Measurements from ENCODE around the gene ALDH1L2. TPM values are rescaled to one million over a fixed set of nuclear protein-coding genes. Genes with fewer than 3 reads are reported as not detected.

The ALDH1L2 gene
- polyA plus RNA-seq, 1 donor (not counting 4 experiments of a cell fraction or from before 2014, with no cell fraction given), result 1.8 TPM

- H3K27me3 ChIP-seq (ENCODE audit: control insufficient read depth, extremely low read depth, insufficient read depth, low read length), result no peaks in the 10 kb centered on the region
- H3K79me2 ChIP-seq (ENCODE audit: control insufficient read depth, insufficient read depth, low read length), result no peaks in the 10 kb centered on the region
- H3K4me1 ChIP-seq (ENCODE audit: control insufficient read depth, extremely low read depth, insufficient read depth, low read length), result no peaks in the 10 kb centered on the region
- H3K9me3 ChIP-seq (ENCODE audit: control insufficient read depth, low read depth, low read length), result no peaks in the 10 kb centered on the region
- no peaks in the 10 kb centered on the region for H3K9me1 ChIP-seq (ENCODE audit: control insufficient read depth, extremely low read depth, insufficient read depth, low read length)
- H3K27ac ChIP-seq (ENCODE audit: control insufficient read depth, insufficient read depth, low read length), result no peak overlapping the region
- no peak for DNase-seq (ENCODE audit: low read depth, low spot score)
- H4K20me1 ChIP-seq (ENCODE audit: control insufficient read depth, extremely low read depth, insufficient read depth, low read length), result no peaks in the 10 kb centered on the region
- H3K4me2 ChIP-seq (ENCODE audit: control insufficient read depth, extremely low read depth, insufficient read depth, low read depth, low read length), result no peak overlapping the region
- no peak for FAIRE-seq
- no peak for TF ChIP-seq CTCF (optimal IDR thresholded peaks at IDR 0.05 in 1 of 3, IDR thresholded peaks at IDR 0.05 in 1 of 3, conservative IDR thresholded peaks at IDR 0.05 in 1 of 3; ENCODE audit: extremely low read depth in 1 of 3, insufficient read depth in 2 of 3, low read length in 3 of 3)
- no peak for TF ChIP-seq EZH2 (IDR thresholded peaks at IDR 0.05; ENCODE audit: low read length)
- H3K9ac ChIP-seq (ENCODE audit: control insufficient read depth, extremely low read depth, insufficient read depth, low read length), result no peak overlapping the region
- H3K36me3 ChIP-seq (ENCODE audit: control insufficient read depth in 2 of 2, extremely low read depth in 1 of 2, insufficient read depth in 2 of 2, low read length in 2 of 2), result peaks cover 0 to 6% of the 10 kb centered on the region in 2 experiments
- no peak overlapping the region for H2AFZ ChIP-seq (ENCODE audit: control insufficient read depth, low read length)
- no peak overlapping the region for H3K4me3 ChIP-seq (ENCODE audit: control insufficient read depth in 2 of 3, extremely low read depth in 1 of 3, insufficient read depth in 2 of 3, low read depth in 1 of 3, low read length in 3 of 3)
- dilution Hi-C loops (cut with MboI; ENCODE audit: extremely low pct_ligation_motif_present, low sequenced_read_pairs), result no loop called here
Observed at GRCh38 chr12:105026411-105026810, 57.8 kb downstream of the ALDH1L2 start.

- DNase-seq (ENCODE audit: low read depth, low spot score), result no peak
- Histone ChIP-seq H3K36me3 (ENCODE audit: control insufficient read depth in 2 of 2, extremely low read depth in 1 of 2, insufficient read depth in 2 of 2, low read length in 2 of 2) (peaks cover 0 to 6% of the 10 kb centered on the region in 2 experiments), H3K27me3 (ENCODE audit: control insufficient read depth, extremely low read depth, insufficient read depth, low read length) (no peaks in the 10 kb centered on the region), H3K9me3 (ENCODE audit: control insufficient read depth, low read depth, low read length) (no peaks in the 10 kb centered on the region), H3K9ac (ENCODE audit: control insufficient read depth, extremely low read depth, insufficient read depth, low read length) (no peak overlapping the region), H4K20me1 (ENCODE audit: control insufficient read depth, extremely low read depth, insufficient read depth, low read length) (no peaks in the 10 kb centered on the region), H3K4me1 (ENCODE audit: control insufficient read depth, extremely low read depth, insufficient read depth, low read length) (no peaks in the 10 kb centered on the region), H3K4me3 (ENCODE audit: control insufficient read depth in 2 of 3, extremely low read depth in 1 of 3, insufficient read depth in 2 of 3, low read depth in 1 of 3, low read length in 3 of 3) (no peak overlapping the region), H3K4me2 (ENCODE audit: control insufficient read depth, extremely low read depth, insufficient read depth, low read depth, low read length) (no peak overlapping the region), H3K9me1 (ENCODE audit: control insufficient read depth, extremely low read depth, insufficient read depth, low read length) (no peaks in the 10 kb centered on the region), H3K79me2 (ENCODE audit: control insufficient read depth, insufficient read depth, low read length) (no peaks in the 10 kb centered on the region), H2AFZ (ENCODE audit: control insufficient read depth, low read length) (no peak overlapping the region), H3K27ac (ENCODE audit: control insufficient read depth, insufficient read depth, low read length) (no peak overlapping the region)
- no peak for TF ChIP-seq CTCF (optimal IDR thresholded peaks at IDR 0.05 in 1 of 3, IDR thresholded peaks at IDR 0.05 in 1 of 3, conservative IDR thresholded peaks at IDR 0.05 in 1 of 3; ENCODE audit: extremely low read depth in 1 of 3, insufficient read depth in 2 of 3, low read length in 3 of 3)
- no peak for TF ChIP-seq EZH2 (IDR thresholded peaks at IDR 0.05; ENCODE audit: low read length)
- dilution Hi-C loops (cut with MboI; ENCODE audit: extremely low pct_ligation_motif_present, low sequenced_read_pairs), result no loop called here
- FAIRE-seq, result no peak
Observed at GRCh38 chr12:105025890-105026289, 58.4 kb downstream of the ALDH1L2 start.
